C4-2B (cell line): Measurements from ENCODE around the gene CCL13.

Experiments used
- CTCF ChIP-seq: fragments of 450-650 bp; conservative IDR thresholded peaks from 2 replicates; pipeline ENCODE4 v1.5.1; 2017; ENCODE audit warnings: mild to moderate bottlenecking
- ZFX ChIP-seq: fragments of 450-650 bp; IDR thresholded peaks from 2 replicates; pipeline ENCODE4 v1.6.1; 2017

- no peak for TF ChIP-seq CTCF
- no peak for TF ChIP-seq ZFX
These were observed 23.6 kb downstream of the CCL13 start for GRCh38 chr17:34379868-34380267.
